Thyroid gland (tissue), 4 donors: ENCODE measurements around the gene FKBP1A.

Source experiments
- CTCF ChIP-seq, 6 experiments: fragments of 200-600 bp in 3 of 6; fragments of 450-650 bp in 3 of 6; sonication (generic) in 3 of 6; IDR thresholded peaks; one replicate each; pipeline ENCODE4 v1.5.1; 2016 to 2019; ENCODE audit warnings: antibody characterized with exemption in 6 of 6, mild to moderate bottlenecking in 2 of 6, inconsistent platforms in 1 of 6, moderate library complexity in 1 of 6
- POLR2A ChIP-seq, 2 donors: fragments of 450-650 bp; IDR thresholded peaks; one replicate each; pipeline ENCODE4 v1.6.1; 2017; ENCODE audit warnings: antibody characterized with exemption in 2 of 2, mild to moderate bottlenecking in 2 of 2, moderate library complexity in 1 of 2

- TF ChIP-seq CTCF (IDR thresholded peaks at IDR 0.05) = no peak
- no peak for TF ChIP-seq POLR2A (IDR thresholded peaks at IDR 0.05)
These were observed 27.2 kb upstream of the FKBP1A start for GRCh38 chr20:1420066-1420465.
